Upper lobe of right lung (tissue), 1 donor: ENCODE results near the gene RBL1. TPM values are rescaled to one million over a fixed set of nuclear protein-coding genes. Genes with fewer than 3 reads are reported as not detected.
A peak's percentile ranks its signal among the peaks of the same experiment; 100 is the strongest.
"Not testable (repeated sequence)": the region's sequence is repeated elsewhere in the genome, so short reads cannot be mapped to it uniquely, and the experiment has no call there.

ENCODE experiments used
- ATAC-seq: fragments of 200-7000 bp; cut with Tn5 transposase; one replicate; pipeline ENCODE4 v1.9.1; 2020; ENCODE audit warnings: mild to moderate bottlenecking, moderate library complexity
- DNase-seq: peaks from one replicate; pipeline ENCODE4 v3.0.0-alpha.2; 2020
- H3K27ac ChIP-seq: fragments of 200-600 bp; one replicate; pipeline ENCODE4 v1.8.0; 2022
- H3K27me3 ChIP-seq: fragments of 200-600 bp; one replicate; pipeline ENCODE4 v1.8.0; 2022; ENCODE audit warnings: mild to moderate bottlenecking
- H3K36me3 ChIP-seq: fragments of 200-600 bp; one replicate; pipeline ENCODE4 v1.8.0; 2022
- H3K4me1 ChIP-seq: fragments of 200-600 bp; one replicate; pipeline ENCODE4 v1.8.0; 2022
- H3K4me3 ChIP-seq: fragments of 200-600 bp; one replicate; pipeline ENCODE4 v1.8.0; 2022; ENCODE audit warnings: mild to moderate bottlenecking
- H3K9me3 ChIP-seq: fragments of 200-600 bp; one replicate; pipeline ENCODE4 v1.8.0; 2022
- CTCF ChIP-seq: fragments of 200-600 bp; IDR thresholded peaks from one replicate; pipeline ENCODE4 v1.8.0; 2022; ENCODE audit warnings: antibody characterized with exemption
- intact Hi-C: fragments of 100-400 bp; cut with DNase I; formaldehyde crosslinking; loops from one replicate; pipeline ENCODE4 v1.11.0; 2022
- total RNA-seq: library from RNA; stranded (reverse); fragmentation: NEBNext Ultra II Directional; extraction: Animal tissue kit (Norgen Biotek cat#: 25700); gene quantifications from one replicate; pipeline ENCODE4 v1.2.1, GENCODE V29; 2021
- donor health status: DM: no; HTN: yes; CAD: no; lungs with severe emphysema.

Gene RBL1
- total RNA-seq, 1 donor from 2014 or later: 5.7 TPM

DNA sequence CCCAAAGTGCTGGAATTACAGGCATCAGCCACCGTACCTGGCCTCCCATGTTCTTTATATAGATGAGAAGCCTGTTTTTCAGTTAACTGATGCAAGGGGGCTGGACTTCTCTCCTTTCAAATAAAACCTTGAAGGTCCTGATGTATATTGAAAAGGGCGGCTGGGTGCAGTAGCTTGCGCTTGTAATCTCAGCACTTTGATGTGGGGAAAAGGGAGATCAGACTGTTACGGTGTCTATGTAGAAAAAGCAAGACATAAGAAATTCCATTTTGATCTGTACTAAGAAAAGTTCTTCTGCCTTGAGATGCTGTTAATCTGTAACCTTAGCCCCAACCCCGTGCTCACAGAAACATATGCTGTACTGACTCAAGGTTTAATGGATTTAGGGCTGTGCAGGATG is 128.2 kb downstream of the RBL1 start:
- DNase-seq: no peak
- H3K27ac ChIP-seq: no peak overlapping the region
- no peaks in the 10 kb centered on the region for H3K27me3 ChIP-seq
- no peaks in the 10 kb centered on the region for H3K36me3 ChIP-seq
- ATAC-seq: no peak
- intact Hi-C loops: no loop called here
- H3K9me3 ChIP-seq: no peaks in the 10 kb centered on the region
- no peak overlapping the region for H3K4me3 ChIP-seq
- H3K4me1 ChIP-seq: peaks cover 4% of the 10 kb centered on the region
- no peak for TF ChIP-seq CTCF

GRCh38 chr20:36966965-36967364 is 128.8 kb downstream of the RBL1 start:
- H3K4me3 ChIP-seq, H3K36me3 ChIP-seq, intact Hi-C loops, DNase-seq, H3K9me3 ChIP-seq, ATAC-seq, H3K27ac ChIP-seq, H3K4me1 ChIP-seq, H3K27me3 ChIP-seq: not testable (repeated sequence)

DNA sequence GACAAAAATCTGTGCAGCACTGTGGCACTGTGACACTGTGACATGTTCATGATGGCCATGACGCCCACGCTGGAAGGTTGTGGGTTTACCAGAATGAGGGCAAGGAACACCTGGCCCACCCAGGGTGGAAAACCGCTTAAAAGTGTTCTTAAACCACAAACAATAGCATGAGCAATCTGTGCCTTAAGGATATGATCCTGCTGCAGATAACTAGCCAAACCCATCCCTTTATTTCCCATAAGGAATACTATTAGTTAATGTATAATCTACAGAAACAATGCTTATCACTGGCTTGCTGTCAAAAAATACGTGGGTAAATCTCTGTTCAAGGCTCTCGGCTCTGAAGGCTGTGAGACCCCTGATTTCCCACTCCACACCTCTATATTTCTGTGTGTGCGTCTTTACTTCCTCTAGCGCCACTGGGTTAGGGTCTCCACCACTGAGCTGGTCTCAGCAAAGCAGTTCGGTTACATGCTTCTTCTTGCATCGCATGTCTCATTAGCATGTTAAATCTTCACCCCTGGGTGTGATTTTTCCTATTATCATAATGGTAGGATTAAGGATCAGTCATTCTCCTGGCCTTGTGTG is 133.3 kb downstream of the RBL1 start:
- ATAC-seq, H3K4me1 ChIP-seq, H3K36me3 ChIP-seq, H3K27ac ChIP-seq, H3K9me3 ChIP-seq, H3K4me3 ChIP-seq, DNase-seq, H3K27me3 ChIP-seq, intact Hi-C loops: not testable (repeated sequence)

GRCh38 chr20:36959242-36959641 is 136.6 kb downstream of the RBL1 start:
- no peak for ATAC-seq
- no peak overlapping the region for H3K27ac ChIP-seq
- intact Hi-C loops: no loop called here

GRCh38 chr20:36957875-36958667 is 137.7 kb downstream of the RBL1 start:
- ATAC-seq (peak; percentile 95), DNase-seq (peak; percentile 16)
- no peaks in the 10 kb centered on the region for H3K9me3 ChIP-seq
- intact Hi-C loops: no loop called here
- no peak overlapping the region for H3K4me3 ChIP-seq
- H3K27ac ChIP-seq: peak overlapping the region; percentile 51
- peaks cover 20% of the 10 kb centered on the region for H3K4me1 ChIP-seq
- H3K36me3 ChIP-seq: no peaks in the 10 kb centered on the region
- H3K27me3 ChIP-seq: no peaks in the 10 kb centered on the region
- no peak for TF ChIP-seq CTCF

More at GRCh38 chr20:36959242-36959641, 136.6 kb downstream of the RBL1 start:
- no peak for TF ChIP-seq CTCF
- H3K4me1 ChIP-seq: peaks cover 20% of the 10 kb centered on the region
- H3K27me3 ChIP-seq: no peaks in the 10 kb centered on the region
- no peaks in the 10 kb centered on the region for H3K9me3 ChIP-seq
- H3K4me3 ChIP-seq: no peak overlapping the region
- DNase-seq: peak; percentile 1
- no peaks in the 10 kb centered on the region for H3K36me3 ChIP-seq

- no peak for TF ChIP-seq CTCF
- no peaks in the 10 kb centered on the region for H3K9me3 ChIP-seq
- no peaks in the 10 kb centered on the region for H3K27me3 ChIP-seq
- intact Hi-C loops: no loop called here
- DNase-seq (peak; percentile 4), ATAC-seq (no peak)
- H3K4me1 ChIP-seq: peaks cover 20% of the 10 kb centered on the region
- no peaks in the 10 kb centered on the region for H3K36me3 ChIP-seq
- H3K4me3 ChIP-seq: no peak overlapping the region
- H3K27ac ChIP-seq: peak overlapping the region; percentile 51
Observed at GRCh38 chr20:36956674-36957073, 139.1 kb downstream of the RBL1 start.
